Measurements from ENCODE around the gene DSG3.

The DSG3 gene

GRCh38 chr18:31513189-31513935, 65.8 kb downstream of the DSG3 start:
- DNase-seq (ENCODE audit: low read depth, low spot score): peak; percentile 62

GRCh38 chr18:31516437-31516836, 68.9 kb downstream of the DSG3 start:
- DNase-seq (ENCODE audit: low read depth, low spot score): no peak

DNA sequence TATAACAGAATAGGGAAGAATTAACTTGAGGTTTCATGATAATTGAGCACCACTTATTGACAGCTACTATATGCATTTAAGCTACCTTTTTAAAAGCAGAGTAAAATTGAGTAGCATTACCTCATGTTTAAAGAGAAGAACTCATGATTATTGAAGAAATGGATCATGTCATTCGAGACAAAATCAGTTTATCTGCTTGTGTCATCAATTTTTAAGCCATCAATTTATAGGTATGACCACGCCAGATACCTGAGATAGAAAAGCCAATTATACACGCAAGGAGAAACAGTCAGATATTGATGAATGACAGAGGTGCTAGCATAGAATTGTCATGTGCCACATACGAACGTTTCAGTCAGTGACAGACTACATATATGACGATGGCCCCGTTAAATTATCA, 78.8 kb downstream of the DSG3 start:
- no peak for DNase-seq (ENCODE audit: low read depth, low spot score)

All from astrocyte of the hippocampus (primary cell).